Glutamatergic neuron (in vitro differentiated cells): ENCODE measurements around the gene TBC1D1. TPM values are rescaled to one million over a fixed set of nuclear protein-coding genes. Genes with fewer than 3 reads are reported as not detected.

Experiments
- DNase-seq: peaks from one replicate; pipeline ENCODE4 v3.0.0; 2022
- H3K27ac Mint-ChIP-seq: one replicate; pipeline ENCODE4 v1.8.0; 2020; ENCODE audit warnings: mild to moderate bottlenecking, mixed read lengths, inconsistent platforms; ENCODE audit not compliant: unreplicated experiment
- H3K27me3 Mint-ChIP-seq: one replicate; pipeline ENCODE4 v1.8.0; 2020; ENCODE audit warnings: mild to moderate bottlenecking, moderate library complexity, mixed read lengths, inconsistent platforms; ENCODE audit not compliant: unreplicated experiment
- H3K36me3 Mint-ChIP-seq: one replicate; pipeline ENCODE4 v1.8.0; 2020; ENCODE audit warnings: mild to moderate bottlenecking, mixed read lengths, inconsistent platforms; ENCODE audit not compliant: unreplicated experiment
- H3K4me1 Mint-ChIP-seq: one replicate; pipeline ENCODE4 v1.8.0; 2020; ENCODE audit warnings: mild to moderate bottlenecking, low read depth, mixed read lengths, inconsistent platforms; ENCODE audit not compliant: unreplicated experiment
- H3K4me3 Mint-ChIP-seq: one replicate; pipeline ENCODE4 v1.8.0; 2020; ENCODE audit warnings: mild to moderate bottlenecking, mixed read lengths, inconsistent platforms; ENCODE audit not compliant: unreplicated experiment
- H3K9me3 Mint-ChIP-seq: one replicate; pipeline ENCODE4 v1.8.0; 2020; ENCODE audit warnings: mild to moderate bottlenecking, moderate library complexity, mixed read lengths, inconsistent platforms; ENCODE audit not compliant: unreplicated experiment
- CTCF ChIP-seq: fragments of 200-600 bp; sonication (generic); IDR thresholded peaks from one replicate; pipeline ENCODE4 v1.5.0; 2021; ENCODE audit not compliant: partially characterized antibody, unreplicated experiment
- total RNA-seq: library from RNA; stranded (reverse); fragmentation: NEBNext Ultra II Directional; extraction: Animal tissue kit (Norgen Biotek cat#: 25700); gene quantifications from one replicate; pipeline ENCODE4 v1.2.1, GENCODE V29; 2021; ENCODE audit not compliant: unreplicated experiment

The TBC1D1 gene
- total RNA-seq, 1 donor from 2014 or later, result 106 TPM

GRCh38 chr4:37946503-37947179 lies 55.8 kb downstream of the TBC1D1 start:
- H3K27me3 Mint-ChIP-seq, result peaks cover 1% of the 10 kb centered on the region
- no peaks in the 10 kb centered on the region for H3K9me3 Mint-ChIP-seq
- no peak overlapping the region for H3K4me3 Mint-ChIP-seq
- no peak overlapping the region for H3K27ac Mint-ChIP-seq
- no peaks in the 10 kb centered on the region for H3K36me3 Mint-ChIP-seq
- no peak for DNase-seq
- no peaks in the 10 kb centered on the region for H3K4me1 Mint-ChIP-seq
- TF ChIP-seq CTCF, result no peak

- TF ChIP-seq CTCF, result no peak
- Mint-ChIP-seq H3K36me3 (no peaks in the 10 kb centered on the region), H3K9me3 (no peaks in the 10 kb centered on the region), H3K4me1 (no peaks in the 10 kb centered on the region), H3K27me3 (no peaks in the 10 kb centered on the region), H3K27ac (no peak overlapping the region), H3K4me3 (no peak overlapping the region)
- no peak for DNase-seq
Measured at GRCh38 chr4:37948542-37948941, 57.7 kb downstream of the TBC1D1 start.

- no peak for DNase-seq
- no peak overlapping the region for H3K4me3 Mint-ChIP-seq
- no peaks in the 10 kb centered on the region for H3K27me3 Mint-ChIP-seq
Measured at GRCh38 chr4:37949636-37950426, 58.9 kb downstream of the TBC1D1 start.

GRCh38 chr4:37951461-37952352 lies 60.8 kb downstream of the TBC1D1 start:
- no peak overlapping the region for H3K4me3 Mint-ChIP-seq
- no peak overlapping the region for H3K27ac Mint-ChIP-seq
- no peak for DNase-seq
- no peaks in the 10 kb centered on the region for H3K9me3 Mint-ChIP-seq
- TF ChIP-seq CTCF, result no peak
- H3K4me1 Mint-ChIP-seq, result no peaks in the 10 kb centered on the region
- H3K27me3 Mint-ChIP-seq, result no peaks in the 10 kb centered on the region
- no peaks in the 10 kb centered on the region for H3K36me3 Mint-ChIP-seq

More at GRCh38 chr4:37949636-37950426, 58.9 kb downstream of the TBC1D1 start:
- Mint-ChIP-seq H3K27ac (no peak overlapping the region), H3K4me1 (no peaks in the 10 kb centered on the region), H3K36me3 (no peaks in the 10 kb centered on the region), H3K9me3 (no peaks in the 10 kb centered on the region)
- no peak for TF ChIP-seq CTCF
